ENCODE measurements around the gene RERE.

The RERE gene

GRCh38 chr1:8652467-8653046 lies 164.9 kb downstream of the RERE start:
- TF ChIP-seq CTCF (IDR thresholded peaks at IDR 0.05; ENCODE audit: low read depth, low read length, missing control alignments) = no peak
- no peak for DNase-seq (ENCODE audit: low read depth)
- no peak overlapping the region for H3K4me3 ChIP-seq (ENCODE audit: low read depth, low read length)
- in situ Hi-C loops (cut with HindIII; ENCODE audit: low sequenced_read_pairs) = no loop called here

- no peak overlapping the region for H3K4me3 ChIP-seq (ENCODE audit: low read depth, low read length)
- TF ChIP-seq CTCF (IDR thresholded peaks at IDR 0.05; ENCODE audit: low read depth, low read length, missing control alignments) = no peak
- in situ Hi-C loops (cut with HindIII; ENCODE audit: low sequenced_read_pairs) = no loop called here
- no peak for DNase-seq (ENCODE audit: low read depth)
Observed at GRCh38 chr1:8651962-8652361, 165.5 kb downstream of the RERE start.

GRCh38 chr1:8651236-8651890 lies 166.1 kb downstream of the RERE start:
- H3K4me3 ChIP-seq (ENCODE audit: low read depth, low read length) = no peak overlapping the region
- TF ChIP-seq CTCF (IDR thresholded peaks at IDR 0.05; ENCODE audit: low read depth, low read length, missing control alignments) = no peak
- no peak for DNase-seq (ENCODE audit: low read depth)
- in situ Hi-C loops (cut with HindIII; ENCODE audit: low sequenced_read_pairs) = no loop called here

- in situ Hi-C loops (cut with HindIII; ENCODE audit: low sequenced_read_pairs) = no loop called here
- H3K4me3 ChIP-seq (ENCODE audit: low read depth, low read length) = no peak overlapping the region
- no peak for TF ChIP-seq CTCF (IDR thresholded peaks at IDR 0.05; ENCODE audit: low read depth, low read length, missing control alignments)
- no peak for DNase-seq (ENCODE audit: low read depth)
Observed at GRCh38 chr1:8649875-8650274, 167.6 kb downstream of the RERE start.

GRCh38 chr1:8649027-8649426 lies 168.4 kb downstream of the RERE start:
- in situ Hi-C loops (cut with HindIII; ENCODE audit: low sequenced_read_pairs) = no loop called here
- DNase-seq (ENCODE audit: low read depth) = peak; percentile 65
- no peak for TF ChIP-seq CTCF (IDR thresholded peaks at IDR 0.05; ENCODE audit: low read depth, low read length, missing control alignments)
- H3K4me3 ChIP-seq (ENCODE audit: low read depth, low read length) = no peak overlapping the region

GRCh38 chr1:8646996-8647395 lies 170.4 kb downstream of the RERE start:
- TF ChIP-seq CTCF (IDR thresholded peaks at IDR 0.05; ENCODE audit: low read depth, low read length, missing control alignments) = no peak
- H3K4me3 ChIP-seq (ENCODE audit: low read depth, low read length) = no peak overlapping the region
- in situ Hi-C loops (cut with HindIII; ENCODE audit: low sequenced_read_pairs) = no loop called here
- no peak for DNase-seq (ENCODE audit: low read depth)
